ENCODE data around the gene NISCH. TPM values are rescaled to one million over a fixed set of nuclear protein-coding genes. Genes with fewer than 3 reads are reported as not detected.

The NISCH gene
- total RNA-seq, result 81.1 and 84.9 TPM in 2 replicates

DNA sequence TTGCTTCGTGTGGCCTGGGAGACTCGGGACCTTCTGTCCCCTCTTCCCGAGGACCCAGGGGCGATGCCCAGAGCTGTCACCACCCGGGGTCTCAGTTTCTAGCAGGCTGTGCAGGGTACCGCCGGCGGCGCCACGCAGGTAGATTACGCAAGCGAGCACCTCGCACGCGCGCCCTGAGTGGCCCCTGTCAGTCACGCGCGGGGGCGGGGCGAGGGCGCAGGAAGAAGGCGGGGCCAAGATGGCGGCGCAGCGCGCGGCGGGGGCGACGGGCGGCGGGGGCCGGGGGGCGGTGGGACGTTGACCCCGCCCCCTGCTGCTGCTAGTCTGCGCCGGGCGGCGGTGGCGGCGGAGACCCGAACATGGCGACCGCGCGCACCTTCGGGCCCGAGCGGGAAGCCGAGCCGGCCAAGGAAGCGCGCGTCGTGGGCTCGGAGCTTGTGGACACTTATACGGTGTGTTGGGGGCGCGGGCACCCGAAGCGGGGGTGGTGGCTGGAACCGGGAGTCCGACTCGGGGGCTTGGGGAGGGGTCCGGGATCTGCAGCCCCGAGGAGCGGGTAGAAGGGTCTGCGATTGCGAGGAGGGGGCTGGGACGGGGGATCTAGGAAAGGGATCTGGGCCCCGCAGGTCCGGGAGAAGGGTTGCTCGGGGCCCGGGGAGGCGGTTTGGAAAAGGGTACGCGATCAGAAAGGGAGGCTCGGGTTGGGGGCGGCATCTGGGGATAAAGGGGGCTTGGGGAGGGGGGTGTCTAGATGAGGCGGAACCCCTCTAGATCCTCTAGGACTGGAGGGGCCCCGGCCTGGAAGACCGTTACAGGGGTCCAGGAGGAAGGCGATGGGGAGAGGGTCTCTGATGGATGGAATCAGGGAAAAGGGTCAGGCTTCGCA is at the start of gene NISCH:
TSS of gene NISCH (plus strand) at position 322 of the 886 bp plus-strand sequence. CDS start at position 360, 38 bp downstream.
- intact Hi-C loops (cut with micrococcal nuclease), result loop anchor here (1.0 to 10.0 kb wide), 9 partner anchors 10 to 589 kb away; partner anchors contain the start of genes ALAS1, DUSP7, GLT8D1 and GNL3

DNA sequence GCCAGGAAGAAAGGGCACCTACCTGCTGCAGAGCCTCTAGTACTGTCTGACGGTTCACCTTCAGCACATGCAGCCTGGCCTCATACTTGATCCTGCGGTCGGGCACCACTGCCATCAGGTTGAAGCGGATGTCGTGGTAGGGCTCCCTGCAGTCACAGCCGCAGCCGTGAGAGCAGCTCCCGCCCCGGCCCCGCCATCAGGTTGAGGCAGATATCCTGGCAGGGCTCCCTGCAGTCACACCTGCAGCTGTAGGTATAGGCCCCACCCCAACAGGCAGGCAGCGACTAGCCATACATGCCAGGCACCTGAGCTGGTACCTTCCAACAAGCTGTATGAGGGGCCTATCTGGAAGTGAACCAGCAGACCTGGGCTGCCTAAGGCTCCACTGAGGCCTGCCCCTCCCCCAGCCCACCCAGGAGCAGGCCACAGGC is 49.2 kb upstream of the NISCH start:
- intact Hi-C loops (cut with micrococcal nuclease), result no loop called here

DNA sequence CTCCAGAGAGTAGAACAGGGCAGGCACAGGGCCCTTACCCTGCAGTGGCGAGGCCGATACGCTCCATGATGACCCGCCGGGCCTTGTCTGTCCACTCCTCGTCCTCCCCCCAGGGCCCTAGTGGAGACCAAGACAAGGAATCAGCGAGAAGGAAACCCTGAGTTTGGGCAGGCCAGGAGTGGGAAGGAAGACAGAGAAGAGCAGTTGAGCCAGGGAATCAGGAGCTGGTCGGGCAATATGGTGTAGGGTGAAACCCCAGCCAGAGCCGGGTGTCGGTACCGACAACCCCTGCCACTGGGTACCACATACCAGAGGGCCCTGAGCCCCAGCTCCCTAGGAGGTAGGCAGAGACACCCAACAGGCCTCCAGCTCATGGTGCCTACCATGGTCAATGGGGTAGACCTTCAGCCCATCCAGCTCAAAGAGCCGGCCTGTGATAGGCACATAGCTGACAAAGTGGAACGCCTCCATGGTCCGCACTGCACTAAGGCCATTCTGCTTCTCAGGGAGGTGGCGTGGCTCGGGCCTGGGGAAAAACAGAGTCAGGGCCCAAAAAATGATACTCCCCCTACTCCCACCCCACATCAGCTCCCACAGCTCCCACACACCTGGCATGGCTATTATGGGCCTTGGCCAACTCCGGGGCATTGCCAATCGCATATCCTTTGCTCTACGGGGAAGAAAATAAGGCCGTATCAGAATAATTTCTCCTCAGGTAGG is 48.5 kb upstream of the NISCH start:
- intact Hi-C loops (cut with micrococcal nuclease), result no loop called here

DNA sequence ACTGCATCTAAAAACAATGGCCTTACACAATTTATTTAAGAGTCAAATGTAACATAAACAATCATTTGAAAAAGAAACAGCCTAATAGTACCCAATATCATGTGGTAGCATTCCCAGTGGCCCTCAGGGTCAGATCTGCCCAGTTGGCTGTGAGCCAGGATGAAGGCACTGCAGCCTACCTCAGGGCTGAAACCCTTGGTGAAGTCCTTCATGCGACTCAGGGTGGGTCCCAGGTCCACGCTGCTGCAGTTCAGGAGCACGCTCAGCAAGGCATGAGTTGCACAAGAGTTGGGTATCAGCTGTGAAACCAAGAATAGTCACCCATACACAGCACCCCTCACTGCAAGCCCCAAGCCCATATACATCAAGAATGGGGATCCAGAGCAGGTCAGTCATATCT is 47.6 kb upstream of the NISCH start:
- intact Hi-C loops (cut with micrococcal nuclease), result no loop called here

DNA sequence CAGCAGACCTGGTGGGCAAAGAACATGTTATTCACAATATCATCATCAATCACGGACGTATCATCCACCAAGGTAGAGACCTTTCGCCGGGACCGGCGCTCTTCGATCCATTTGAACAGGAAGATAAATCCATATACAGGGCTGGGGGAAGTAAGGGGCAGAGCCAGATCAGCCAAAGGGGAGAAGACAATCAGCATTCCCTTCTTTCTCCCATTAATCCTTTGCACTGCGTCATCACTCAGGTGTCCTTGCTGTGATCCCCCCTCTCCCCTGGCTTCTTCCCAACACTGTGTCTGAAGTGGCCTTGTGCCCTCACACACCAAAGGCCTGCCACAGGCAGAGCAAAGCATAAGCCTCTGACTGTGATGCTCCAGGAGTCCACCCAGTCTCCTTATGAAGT is 46.9 kb upstream of the NISCH start:
- intact Hi-C loops (cut with micrococcal nuclease), result no loop called here

DNA sequence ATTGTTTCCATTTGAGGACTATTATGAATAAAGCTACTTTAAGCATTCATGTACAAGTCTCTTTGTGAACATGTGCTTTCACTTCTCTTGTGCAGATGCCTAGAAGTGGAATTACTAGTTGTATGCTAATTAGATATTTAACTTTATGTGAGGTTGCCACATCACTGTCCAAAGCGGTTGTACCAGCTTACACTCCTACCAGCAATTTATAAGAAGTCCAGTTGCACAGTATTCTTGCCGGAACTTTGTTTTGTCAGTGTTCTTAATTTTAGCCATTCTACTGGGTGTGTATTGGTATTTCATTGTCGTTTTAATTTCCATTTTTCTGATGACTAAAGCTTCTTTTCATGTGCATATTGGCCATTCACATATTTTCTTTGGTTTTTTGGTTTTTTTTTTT is 39.6 kb upstream of the NISCH start:
- intact Hi-C loops (cut with micrococcal nuclease), result no loop called here

DNA sequence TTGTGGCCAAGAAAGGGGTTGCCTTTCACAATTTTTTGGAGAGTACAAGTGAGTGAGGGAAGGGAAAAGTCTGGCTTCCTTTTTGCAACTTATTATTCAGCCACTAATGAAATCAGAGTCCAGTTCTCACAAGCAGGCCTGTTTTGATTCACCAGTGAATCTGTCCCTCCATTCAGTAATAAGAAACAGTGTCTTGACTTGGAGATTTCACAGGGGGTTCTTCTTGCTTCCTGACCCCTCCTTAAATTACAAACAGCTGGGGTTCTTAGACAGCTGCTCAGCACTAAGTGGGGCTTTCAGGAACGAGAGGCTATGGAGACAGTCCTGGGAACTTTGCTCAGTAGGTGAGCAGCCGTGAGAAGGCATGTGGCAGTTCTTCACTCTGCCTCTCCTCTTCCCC is 35.0 kb upstream of the NISCH start:
- intact Hi-C loops (cut with micrococcal nuclease), result no loop called here

DNA sequence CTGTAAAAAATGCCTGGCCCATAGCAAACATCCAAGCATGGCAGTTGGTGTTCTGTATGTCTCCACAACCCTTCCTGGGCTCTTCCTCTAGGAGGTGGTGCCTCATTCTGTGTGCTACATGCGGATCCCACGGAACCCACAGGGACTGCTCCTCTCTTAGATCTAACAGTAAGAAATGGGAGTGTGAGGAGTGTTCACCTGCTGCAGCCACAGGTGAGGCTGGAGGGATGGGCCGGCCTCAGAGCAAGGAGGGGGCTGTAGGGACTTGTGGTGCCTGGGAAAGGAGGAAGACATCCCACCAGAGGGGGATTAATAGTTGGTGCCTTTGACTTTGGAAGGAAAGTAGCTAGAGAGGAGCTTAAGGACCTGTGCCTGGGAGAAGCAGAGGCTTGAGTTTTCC is 32.7 kb upstream of the NISCH start:
- intact Hi-C loops (cut with micrococcal nuclease), result no loop called here

DNA sequence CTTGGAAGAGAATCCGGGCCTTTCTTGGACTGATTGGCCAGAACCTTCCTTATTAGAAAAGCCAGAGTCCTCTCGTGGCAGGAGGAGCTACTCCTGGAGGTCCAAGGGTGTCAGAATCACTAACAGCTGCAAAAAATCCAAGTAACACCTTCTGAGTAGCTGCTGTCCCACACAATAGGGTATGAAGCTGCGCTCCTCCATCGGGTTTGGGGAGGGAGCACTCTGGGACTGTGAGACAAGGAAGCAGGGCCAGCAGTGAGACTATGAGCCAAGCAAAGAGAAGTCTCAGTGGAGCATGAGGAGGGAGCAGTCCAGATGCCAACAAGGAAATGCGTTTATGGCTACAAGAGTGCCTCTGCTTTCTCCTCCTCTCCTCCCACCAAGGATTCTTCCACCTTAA is 32.2 kb upstream of the NISCH start:
- intact Hi-C loops (cut with micrococcal nuclease), result no loop called here

DNA sequence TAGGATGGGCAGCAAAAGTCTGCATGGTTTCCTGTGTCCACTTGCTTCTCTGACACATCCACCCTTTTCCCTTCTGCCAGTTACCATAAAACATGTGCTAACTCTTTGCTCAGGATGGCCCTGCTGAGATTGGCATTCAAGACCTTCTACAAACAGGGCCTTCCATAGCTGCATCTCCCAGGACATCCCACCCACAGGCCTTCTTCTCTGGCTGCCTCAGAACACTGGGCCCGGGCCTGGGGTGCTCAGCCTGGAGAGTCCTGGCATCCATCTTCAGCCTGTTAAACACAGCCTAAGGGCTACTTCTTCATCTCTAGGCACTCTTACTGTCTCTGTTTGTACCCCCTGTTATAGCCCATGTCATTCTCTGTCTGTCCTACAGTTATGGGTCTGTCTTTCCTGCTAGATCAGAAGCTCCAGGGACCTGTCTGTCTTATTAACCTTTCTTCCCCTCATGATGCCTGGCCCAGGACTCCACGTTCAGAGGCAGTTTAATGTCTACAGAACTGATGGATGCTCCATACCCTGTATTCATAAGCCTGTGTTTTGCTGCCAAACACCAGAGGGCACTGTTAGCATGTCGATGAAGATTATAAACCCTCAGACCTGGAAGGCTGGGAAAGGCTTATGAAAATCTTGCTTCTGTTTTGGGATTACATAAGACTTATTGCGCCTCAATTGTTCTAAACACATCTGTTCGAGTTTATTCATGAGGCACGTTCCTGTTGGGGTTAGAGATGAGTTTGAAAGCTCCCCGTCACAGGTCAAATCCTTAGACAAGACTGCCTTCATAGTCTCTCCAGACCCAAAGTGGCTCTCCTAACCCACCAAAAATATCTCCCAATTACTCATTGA is 27.0 kb upstream of the NISCH start:
- intact Hi-C loops (cut with micrococcal nuclease), result loop anchor here (1.0 kb wide), 3 partner anchors 16 to 644 kb away; no protein-coding TSS in a partner anchor

DNA sequence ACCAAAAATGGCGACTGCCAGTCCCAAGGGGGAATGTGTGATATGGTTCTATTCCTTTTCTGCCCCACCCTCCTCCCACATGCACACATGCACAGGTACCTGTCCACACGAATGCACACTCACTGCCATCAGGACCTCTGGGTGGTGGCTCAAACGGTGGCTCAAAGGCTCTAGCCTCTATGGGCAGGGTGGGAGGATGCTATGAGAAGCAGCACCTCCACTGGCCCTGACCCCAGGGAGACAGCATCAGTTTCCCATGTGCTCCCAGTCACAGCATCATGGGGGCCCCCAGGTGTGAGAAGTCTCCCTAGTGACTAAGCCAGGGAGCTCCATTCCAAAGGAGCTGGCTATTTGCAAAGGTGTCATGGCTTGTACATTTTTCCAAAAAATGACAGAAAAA is 26.4 kb upstream of the NISCH start:
- intact Hi-C loops (cut with micrococcal nuclease), result no loop called here

DNA sequence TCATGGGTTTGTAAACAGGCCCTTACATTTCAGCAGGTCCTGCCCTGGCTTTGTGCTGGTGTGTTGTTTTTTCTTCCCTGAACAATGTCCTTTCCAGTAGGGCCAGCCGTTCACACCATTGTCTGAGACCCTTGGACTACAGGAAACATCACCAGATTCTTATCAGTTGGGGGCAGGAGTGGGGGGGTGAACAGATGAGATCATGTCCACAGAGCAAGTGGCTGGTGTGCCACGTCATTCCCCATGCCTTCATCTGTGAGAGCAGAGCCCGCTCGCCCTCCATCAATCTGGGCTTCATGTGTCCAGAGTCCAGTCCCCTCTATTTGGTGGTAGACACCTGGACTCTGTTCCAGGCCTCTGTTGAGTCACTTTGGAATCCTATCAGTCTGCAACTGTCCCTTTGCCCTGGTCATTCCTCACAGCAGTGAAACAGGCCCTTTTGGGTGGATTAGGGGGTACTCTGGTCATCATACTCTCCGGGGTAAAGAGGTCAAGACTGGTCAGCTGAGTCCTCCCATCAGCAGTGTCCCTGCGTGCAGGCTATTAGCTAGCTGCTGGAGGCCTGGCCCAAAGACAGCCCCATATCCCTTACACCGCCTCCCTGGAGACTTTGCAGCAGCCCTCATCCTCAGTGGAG is 25.5 kb upstream of the NISCH start:
- intact Hi-C loops (cut with micrococcal nuclease), result no loop called here

DNA sequence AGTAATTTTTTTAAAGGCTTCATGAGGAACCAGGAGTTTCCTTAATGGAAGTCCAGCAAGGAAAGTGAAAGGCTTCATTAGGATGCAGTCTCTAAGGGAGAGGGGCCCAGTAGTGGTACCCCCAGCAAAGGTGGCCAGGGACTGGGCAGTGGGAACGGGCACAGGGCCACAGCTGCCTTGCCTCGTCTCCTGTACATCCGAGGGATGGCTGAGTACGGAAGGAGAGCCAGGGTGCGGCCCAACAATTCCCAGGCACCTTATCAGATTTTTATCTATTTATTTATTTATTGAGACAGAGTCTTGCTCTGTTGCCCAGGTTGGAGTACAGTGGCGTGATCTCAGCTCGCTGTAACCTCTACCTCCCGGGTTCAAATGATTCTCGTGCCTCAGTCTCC is 25.0 kb upstream of the NISCH start:
- intact Hi-C loops (cut with micrococcal nuclease), result no loop called here

DNA sequence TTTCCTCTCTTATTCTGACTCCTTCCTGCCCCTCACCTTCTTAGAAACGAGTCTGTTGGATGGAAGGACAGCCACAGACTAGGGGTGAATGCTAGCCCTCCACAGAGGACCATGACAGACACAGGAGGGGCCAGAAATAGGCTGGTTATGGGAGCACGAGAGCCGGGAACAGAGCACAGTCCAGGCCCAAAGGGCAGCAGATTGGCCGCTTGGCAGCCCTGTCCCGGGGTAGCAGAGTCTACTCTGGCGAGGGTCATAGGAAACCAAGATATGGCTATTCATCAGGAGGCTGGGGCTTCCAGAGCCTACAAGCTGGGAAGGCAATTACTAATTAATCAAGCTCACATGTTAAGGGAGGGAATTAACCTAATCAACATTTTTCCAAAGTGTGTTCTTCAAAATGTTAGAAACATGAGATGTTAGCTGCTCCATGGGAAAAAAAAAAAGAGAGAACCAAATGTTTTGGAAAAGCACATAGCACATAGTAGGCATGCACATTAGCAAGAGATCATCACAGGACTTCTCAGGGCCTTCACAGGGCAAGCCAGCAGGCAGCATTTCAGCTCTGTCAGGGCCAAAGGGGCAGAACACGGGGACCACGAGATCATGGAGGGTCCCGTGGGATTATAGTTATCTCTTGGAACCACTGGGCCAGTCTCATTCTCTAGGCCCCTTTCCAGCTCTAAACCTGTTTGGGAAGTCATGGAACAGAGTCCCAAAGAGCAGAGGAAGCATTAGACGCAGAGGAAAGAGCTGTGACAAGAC is 23.8 kb upstream of the NISCH start:
- intact Hi-C loops (cut with micrococcal nuclease), result no loop called here

DNA sequence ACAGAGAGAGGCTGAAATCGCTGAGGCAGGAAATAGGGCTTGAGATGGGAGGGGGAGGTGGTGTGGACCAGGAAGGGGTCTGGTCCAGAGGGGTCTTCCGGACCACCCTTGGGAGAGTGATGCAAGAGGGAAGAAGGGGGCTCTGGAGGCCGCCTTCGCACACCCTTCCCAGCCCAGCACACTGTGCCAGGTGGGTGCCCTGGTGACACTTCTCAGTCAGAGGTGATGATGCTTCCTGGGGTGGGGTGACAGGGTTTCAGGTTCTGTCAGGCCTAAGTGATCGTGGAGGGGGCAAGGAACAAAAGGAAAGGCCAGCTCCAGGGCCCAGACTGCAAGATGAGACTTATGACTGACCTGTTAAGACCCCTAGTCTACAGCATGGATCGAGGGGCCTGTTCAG is 23.2 kb upstream of the NISCH start:
- intact Hi-C loops (cut with micrococcal nuclease), result no loop called here

DNA sequence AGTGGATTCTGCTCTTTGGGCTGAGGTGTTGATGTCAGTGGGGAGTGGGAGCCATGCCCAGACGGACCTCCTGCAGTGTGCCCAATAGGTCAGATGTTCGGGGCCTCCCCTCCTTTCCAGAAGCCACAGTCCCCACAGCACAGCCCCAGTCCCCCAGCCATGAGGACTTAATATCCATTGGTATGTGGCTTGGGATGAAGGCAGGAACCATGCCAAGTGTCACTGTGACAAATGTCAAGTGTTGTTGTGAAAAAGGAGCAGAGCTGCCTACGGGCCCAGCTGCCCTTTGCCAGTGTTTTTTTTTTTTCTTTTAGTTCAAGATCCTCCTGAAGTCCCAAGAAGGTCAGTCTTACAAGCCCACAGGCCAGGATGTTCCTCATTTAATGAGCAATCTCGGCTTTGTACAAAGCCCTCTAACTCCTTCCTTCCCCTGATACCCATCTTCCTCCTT is 22.7 kb upstream of the NISCH start:
- intact Hi-C loops (cut with micrococcal nuclease), result no loop called here

DNA sequence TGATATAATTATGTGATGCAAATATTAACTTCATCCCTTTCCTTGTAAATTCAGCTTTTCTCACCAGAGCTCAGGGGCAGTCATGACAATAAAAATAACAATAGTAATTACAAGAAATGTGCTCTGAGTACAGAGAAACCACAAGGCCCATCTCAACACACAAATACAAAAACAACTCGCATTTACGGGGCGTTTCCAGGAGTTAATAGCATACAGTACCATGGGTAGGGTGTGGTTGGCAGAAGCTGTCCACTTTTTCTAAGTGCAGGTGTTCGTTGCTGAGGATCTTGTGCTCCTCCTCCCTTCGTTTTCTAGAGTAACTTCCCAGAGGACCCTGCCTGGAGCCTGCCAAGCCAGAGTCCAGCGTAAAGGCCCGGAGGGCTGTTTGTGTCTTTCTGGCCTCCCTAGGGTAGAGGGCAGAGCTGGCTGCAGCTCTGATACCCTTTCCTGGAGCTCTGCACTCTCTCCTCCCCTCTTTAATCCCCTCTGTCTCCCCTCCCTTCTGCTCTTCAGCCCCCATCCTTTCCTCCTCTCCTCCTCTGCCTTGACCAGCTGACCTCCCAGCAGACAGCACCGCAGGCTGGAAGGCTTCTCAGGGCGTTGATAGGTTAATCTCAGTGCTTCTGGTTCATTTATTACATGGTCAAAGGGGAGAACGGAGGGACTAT is 21.9 kb upstream of the NISCH start:
- intact Hi-C loops (cut with micrococcal nuclease), result no loop called here

DNA sequence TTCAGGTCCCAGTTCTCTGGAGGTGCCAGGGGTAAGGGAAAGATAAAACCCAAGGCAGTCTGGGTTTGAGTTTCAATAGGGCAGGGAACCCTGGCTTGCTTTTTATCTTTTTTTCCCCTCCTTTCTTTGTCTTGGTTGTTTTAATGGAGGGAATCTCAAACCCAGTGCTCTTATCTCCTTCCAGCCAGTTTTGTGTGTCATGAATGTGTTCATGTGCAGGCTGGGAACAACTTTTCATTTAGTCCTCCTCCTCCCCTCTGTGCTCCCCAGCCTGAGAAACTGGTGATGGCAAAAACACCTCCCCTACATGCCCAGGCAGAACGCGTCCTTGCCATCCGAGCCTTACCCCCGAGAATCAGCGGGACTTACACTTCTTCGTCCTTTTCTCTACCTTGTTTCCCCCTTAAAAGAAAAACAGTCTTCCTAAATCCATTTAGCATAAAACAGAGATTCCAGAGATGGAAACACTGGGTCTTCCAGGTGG is 21.4 kb upstream of the NISCH start:
- intact Hi-C loops (cut with micrococcal nuclease), result no loop called here

DNA sequence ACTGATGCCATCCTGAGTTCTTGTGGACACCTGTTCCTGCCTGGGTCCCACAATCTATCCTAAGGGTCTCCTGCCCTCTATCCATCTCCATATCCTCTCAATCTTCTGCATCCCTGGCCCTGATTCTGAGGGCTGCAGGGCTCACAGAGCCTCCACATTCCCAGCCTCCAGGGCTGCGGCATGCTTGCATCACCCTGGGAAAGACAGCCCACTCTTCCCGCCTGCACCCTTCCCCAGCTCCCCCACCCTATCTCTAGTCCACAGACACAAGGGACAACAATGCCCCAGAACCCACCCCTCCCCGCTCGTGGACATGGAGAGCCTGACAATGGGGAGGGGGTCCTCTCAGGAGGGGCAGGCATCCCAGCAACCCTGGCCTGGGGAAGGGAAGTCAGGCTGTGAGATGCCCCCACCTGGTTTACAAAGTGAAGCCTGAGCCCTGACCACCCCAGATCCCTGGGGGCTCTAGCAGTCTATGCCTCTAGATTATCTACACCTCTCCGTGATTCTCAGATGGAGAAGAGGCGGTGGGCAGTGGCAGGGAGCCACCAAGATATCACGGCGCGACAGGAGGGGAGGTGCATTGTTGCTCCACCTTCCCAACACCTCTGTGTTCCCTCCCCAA is 20.8 kb upstream of the NISCH start:
- intact Hi-C loops (cut with micrococcal nuclease), result no loop called here

Data from T-helper 1 cell treated with Interleukin-12 subunit alpha and Interleukin-12 subunit beta and Interleukin-4 antibody, amounts not matched to agents 30 ng/mL and 1 ng/mL, for 36 hours (primary cell).